ENCODE measurements around the gene TRAF5. TPM values are rescaled to one million over a fixed set of nuclear protein-coding genes. Genes with fewer than 3 reads are reported as not detected.

Gene TRAF5
- total RNA-seq, 4 donors from 2014 or later, result 1.3 to 11.7 (median 4.3) TPM

- peaks cover 49% of the 10 kb centered on the region for H3K4me1 ChIP-seq
- H3K9me3 ChIP-seq, result no peaks in the 10 kb centered on the region
- no peaks in the 10 kb centered on the region for H3K27me3 ChIP-seq
- H3K4me3 ChIP-seq, result peak overlapping the region; percentile 79
- no peak overlapping the region for H3K27ac ChIP-seq
- TF ChIP-seq POLR2A (IDR thresholded peaks at IDR 0.05), result no peak
- TF ChIP-seq, protein P1, sequence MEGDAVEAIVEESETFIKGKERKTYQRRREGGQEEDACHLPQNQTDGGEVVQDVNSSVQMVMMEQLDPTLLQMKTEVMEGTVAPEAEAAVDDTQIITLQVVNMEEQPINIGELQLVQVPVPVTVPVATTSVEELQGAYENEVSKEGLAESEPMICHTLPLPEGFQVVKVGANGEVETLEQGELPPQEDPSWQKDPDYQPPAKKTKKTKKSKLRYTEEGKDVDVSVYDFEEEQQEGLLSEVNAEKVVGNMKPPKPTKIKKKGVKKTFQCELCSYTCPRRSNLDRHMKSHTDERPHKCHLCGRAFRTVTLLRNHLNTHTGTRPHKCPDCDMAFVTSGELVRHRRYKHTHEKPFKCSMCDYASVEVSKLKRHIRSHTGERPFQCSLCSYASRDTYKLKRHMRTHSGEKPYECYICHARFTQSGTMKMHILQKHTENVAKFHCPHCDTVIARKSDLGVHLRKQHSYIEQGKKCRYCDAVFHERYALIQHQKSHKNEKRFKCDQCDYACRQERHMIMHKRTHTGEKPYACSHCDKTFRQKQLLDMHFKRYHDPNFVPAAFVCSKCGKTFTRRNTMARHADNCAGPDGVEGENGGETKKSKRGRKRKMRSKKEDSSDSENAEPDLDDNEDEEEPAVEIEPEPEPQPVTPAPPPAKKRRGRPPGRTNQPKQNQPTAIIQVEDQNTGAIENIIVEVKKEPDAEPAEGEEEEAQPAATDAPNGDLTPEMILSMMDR (IDR thresholded peaks at IDR 0.05), result no peak
- TF ChIP-seq POLR2AphosphoS5 (IDR thresholded peaks at IDR 0.05), result no peak
- no peak for TF ChIP-seq EP300 (IDR thresholded peaks at IDR 0.05)
- no peak for DNase-seq (ENCODE audit: low spot score in 2 of 2)
- no peaks in the 10 kb centered on the region for H3K36me3 ChIP-seq
- 89% methylated on average over 11 of the region's 11 CpGs for WGBS
Measured at GRCh38 chr1:211328084-211328694, 1.6 kb downstream of the TRAF5 start.

- WGBS, result 87% methylated on average over 6 of the region's 6 CpGs
- Histone ChIP-seq H3K4me1 (peaks cover 49% of the 10 kb centered on the region), H3K27me3 (no peaks in the 10 kb centered on the region), H3K27ac (no peak overlapping the region), H3K9me3 (no peaks in the 10 kb centered on the region), H3K4me3 (no peak overlapping the region), H3K36me3 (no peaks in the 10 kb centered on the region)
- TF ChIP-seq POLR2AphosphoS5 (IDR thresholded peaks at IDR 0.05) (no peak), POLR2A (IDR thresholded peaks at IDR 0.05) (no peak), EP300 (IDR thresholded peaks at IDR 0.05) (no peak)
- TF ChIP-seq, protein P1 (IDR thresholded peaks at IDR 0.05), result no peak
- no peak for DNase-seq (ENCODE audit: low spot score in 2 of 2)
Measured at GRCh38 chr1:211328866-211329475, 2.3 kb downstream of the TRAF5 start.

GRCh38 chr1:211329764-211330201 is 3.1 kb downstream of the TRAF5 start:
- Histone ChIP-seq H3K27ac (no peak overlapping the region), H3K36me3 (no peaks in the 10 kb centered on the region), H3K27me3 (no peaks in the 10 kb centered on the region), H3K4me3 (no peak overlapping the region), H3K4me1 (peaks cover 49% of the 10 kb centered on the region), H3K9me3 (no peaks in the 10 kb centered on the region)
- TF ChIP-seq POLR2AphosphoS5 (IDR thresholded peaks at IDR 0.05) (no peak), EP300 (IDR thresholded peaks at IDR 0.05) (no peak), POLR2A (IDR thresholded peaks at IDR 0.05) (no peak)
- TF ChIP-seq, protein P1 (IDR thresholded peaks at IDR 0.05), result no peak
- peak in 1 of 2 donors; percentile 34 for DNase-seq (ENCODE audit: low spot score in 2 of 2)
- 61% methylated on average over 4 of the region's 4 CpGs for WGBS

- H3K27ac ChIP-seq, result no peak overlapping the region
- WGBS, result 90% methylated on average over 8 of the region's 8 CpGs
- no peaks in the 10 kb centered on the region for H3K36me3 ChIP-seq
- peak in 1 of 2 donors; percentile 62 for DNase-seq (ENCODE audit: low spot score in 2 of 2)
- TF ChIP-seq EP300 (IDR thresholded peaks at IDR 0.05) (no peak), POLR2A (IDR thresholded peaks at IDR 0.05) (no peak), POLR2AphosphoS5 (IDR thresholded peaks at IDR 0.05) (no peak)
- TF ChIP-seq, protein P1 (IDR thresholded peaks at IDR 0.05), result no peak
- H3K4me3 ChIP-seq, result no peak overlapping the region
- H3K9me3 ChIP-seq, result no peaks in the 10 kb centered on the region
- no peaks in the 10 kb centered on the region for H3K27me3 ChIP-seq
- peaks cover 49% of the 10 kb centered on the region for H3K4me1 ChIP-seq
Measured at GRCh38 chr1:211330282-211330936, 3.8 kb downstream of the TRAF5 start.
